Subcutaneous adipose tissue (tissue), 4 donors: ENCODE results near the gene LMOD3. TPM values are rescaled to one million over a fixed set of nuclear protein-coding genes. Genes with fewer than 3 reads are reported as not detected.

Source experiments
- total RNA-seq, 4 donors: library from RNA; depleted of rRNA; stranded (reverse); fragments of >200 nt; gene quantifications; one replicate each; pipeline ENCODE4 v1.1.0, GENCODE V29; 2016
- TF ChIP-seq, protein P1 (sequence below): fragments of 450-650 bp; IDR thresholded peaks from one replicate; pipeline ENCODE4 v1.5.1; 2016; ENCODE audit warnings: low read depth, mild to moderate bottlenecking, control low read depth, antibody characterized with exemption, moderate library complexity

Gene LMOD3
- total RNA-seq, 4 donors from 2014 or later = not detected

DNA sequence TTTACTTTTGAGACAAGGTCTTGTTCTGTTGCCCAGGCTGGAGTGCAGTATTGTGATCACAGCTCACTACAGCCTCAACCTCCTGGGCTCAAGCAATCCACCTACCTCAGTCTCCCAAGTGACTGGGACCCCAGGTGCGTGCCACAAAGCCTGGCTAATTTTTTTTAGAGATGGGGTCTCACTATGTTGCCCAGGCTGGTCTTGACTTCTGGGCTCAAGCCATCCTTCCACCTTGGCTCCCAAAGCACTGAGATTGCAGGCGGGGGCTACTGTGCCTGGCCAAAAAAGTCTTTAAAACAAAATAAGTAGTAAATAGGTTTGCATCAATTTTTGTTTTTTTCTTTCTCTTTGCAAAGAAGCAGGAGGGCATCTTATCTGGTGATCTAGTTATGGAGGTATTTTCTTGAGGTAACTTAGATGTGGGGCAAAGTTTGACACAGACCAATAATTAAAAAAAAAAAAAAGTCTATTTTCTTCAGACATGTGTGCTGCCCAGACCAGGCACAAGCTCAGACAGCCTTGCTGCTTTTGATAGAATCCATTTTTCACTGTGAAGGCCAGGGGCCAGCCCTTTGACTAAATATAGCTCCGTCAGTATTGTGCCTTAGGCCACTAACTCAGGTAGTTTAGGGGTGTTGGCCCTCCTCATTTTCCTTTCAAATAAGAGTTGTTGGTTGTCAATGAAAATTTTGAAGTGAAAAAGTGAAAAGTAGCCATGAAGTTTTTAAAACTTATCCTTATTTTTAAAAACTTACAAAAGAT lies 35.2 kb downstream of the LMOD3 start:
- TF ChIP-seq, protein P1, sequence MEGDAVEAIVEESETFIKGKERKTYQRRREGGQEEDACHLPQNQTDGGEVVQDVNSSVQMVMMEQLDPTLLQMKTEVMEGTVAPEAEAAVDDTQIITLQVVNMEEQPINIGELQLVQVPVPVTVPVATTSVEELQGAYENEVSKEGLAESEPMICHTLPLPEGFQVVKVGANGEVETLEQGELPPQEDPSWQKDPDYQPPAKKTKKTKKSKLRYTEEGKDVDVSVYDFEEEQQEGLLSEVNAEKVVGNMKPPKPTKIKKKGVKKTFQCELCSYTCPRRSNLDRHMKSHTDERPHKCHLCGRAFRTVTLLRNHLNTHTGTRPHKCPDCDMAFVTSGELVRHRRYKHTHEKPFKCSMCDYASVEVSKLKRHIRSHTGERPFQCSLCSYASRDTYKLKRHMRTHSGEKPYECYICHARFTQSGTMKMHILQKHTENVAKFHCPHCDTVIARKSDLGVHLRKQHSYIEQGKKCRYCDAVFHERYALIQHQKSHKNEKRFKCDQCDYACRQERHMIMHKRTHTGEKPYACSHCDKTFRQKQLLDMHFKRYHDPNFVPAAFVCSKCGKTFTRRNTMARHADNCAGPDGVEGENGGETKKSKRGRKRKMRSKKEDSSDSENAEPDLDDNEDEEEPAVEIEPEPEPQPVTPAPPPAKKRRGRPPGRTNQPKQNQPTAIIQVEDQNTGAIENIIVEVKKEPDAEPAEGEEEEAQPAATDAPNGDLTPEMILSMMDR = no peak

DNA sequence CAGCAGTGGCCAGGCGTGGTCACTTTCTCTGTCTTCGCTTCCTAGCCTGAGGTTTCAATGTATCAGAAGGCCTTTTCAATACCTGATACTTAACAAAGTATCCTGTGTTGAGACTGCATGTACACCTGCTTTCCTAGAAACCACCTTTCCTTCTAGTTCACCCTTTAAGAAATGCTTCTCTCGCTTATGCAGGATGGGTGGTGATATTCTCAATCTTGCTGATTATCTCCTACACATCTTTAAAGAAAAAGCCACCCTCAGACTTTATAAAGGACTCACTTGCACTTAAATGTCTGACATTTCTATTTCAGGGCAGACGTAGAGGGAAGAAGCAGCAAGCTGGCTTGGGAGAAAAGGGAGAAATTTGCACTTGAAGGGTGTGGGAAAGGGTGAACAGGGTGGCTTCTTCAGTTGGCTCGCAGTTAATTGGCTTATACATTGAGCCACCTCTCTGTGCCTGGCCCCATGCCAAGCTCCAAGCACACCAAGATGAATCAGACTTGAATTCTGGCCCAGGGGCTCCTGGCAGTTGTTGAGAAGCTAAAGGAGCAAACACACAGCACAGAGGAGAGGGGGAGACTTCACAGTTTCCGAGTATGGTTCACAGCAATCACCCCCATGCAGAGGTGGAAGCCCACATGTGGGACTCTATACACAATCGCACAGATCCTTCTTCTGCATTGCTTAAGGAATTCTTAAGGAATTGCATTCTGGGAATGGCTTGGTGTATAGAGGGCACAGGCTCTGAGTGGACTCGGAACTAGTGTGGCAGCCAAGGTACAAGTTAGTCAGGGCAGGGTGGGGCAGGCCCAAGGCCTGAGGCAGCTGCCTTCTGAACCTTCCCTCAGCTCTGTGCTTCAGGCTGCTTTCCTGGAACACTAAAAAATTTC lies 36.3 kb downstream of the LMOD3 start:
- TF ChIP-seq, protein P1 = no peak

DNA sequence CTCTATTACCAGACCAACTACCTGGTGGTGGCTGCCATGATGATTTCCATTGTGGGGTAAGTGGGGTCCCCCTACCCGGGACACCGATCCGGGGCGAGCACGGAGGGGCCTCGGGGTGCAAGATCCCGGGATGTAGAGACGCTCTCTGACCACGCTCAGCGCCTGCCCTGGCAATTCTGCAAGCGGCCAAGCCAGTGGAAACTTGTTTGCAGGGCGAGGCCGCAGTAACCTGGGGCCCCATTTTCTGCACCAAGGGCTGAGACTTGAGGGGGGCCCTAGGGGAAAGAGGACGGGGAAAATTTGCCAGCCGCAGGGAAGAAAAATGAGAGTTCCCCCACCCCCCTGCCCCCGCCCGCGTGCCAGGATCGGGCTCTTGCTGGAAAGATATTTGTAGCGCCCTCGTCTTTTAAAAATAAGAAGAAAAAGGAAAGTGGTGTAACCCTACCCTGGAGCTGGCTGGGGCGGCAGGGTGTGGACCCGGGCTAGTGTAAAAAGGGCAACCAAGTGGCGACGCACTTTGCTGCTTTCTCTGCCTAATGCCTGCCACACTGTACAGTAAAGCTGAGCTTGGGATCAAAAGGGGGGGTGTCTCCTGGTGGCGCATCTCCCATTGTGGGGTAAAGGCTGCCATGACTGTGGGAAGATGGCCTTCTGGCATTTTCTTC lies 37.1 kb downstream of the LMOD3 start:
- TF ChIP-seq, protein P1 = no peak

DNA sequence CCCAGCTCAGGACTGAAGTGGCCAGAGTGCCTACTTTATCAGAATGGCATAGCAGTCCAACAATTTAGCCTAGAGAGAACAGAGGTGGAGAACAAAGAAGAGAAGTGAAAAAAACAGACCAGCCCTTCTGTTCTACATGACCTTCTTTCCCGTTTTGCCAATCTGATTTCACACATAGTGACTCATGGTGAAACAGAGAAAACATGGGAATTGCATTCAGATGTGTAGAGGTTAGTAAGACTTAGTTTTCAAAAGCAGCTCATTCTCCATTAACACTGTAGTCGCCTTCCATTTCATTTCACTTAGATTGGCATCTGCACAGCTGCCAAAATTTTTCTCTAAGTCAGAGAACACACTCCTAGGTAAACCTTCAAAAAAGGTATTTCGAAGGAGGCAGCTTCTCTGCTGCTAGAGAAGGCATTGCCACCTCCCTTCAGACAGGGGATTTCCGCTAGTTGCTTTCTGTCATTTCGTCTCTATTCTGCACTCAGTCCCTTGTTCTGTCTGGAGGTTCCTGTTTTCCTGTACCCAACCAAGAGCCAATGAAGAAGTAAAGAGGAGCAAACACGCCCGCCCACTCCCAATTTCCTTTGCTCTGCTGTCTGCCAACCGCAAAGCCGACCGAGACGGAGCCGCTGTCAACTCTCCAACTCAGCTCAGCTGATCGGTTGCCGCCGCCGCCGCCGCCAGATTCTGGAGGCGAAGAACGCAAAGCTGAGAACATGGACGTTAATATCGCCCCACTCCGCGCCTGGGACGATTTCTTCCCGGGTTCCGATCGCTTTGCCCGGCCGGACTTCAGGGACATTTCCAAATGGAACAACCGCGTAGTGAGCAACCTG lies 37.8 kb downstream of the LMOD3 start, which contains the start of gene ARL6IP5:
Gene ARL6IP5, plus strand, starts transcription at position 612 of the 842 bp plus-strand sequence. Its CDS starts 111 bp downstream, at position 723.
- TF ChIP-seq, protein P1 = no peak

DNA sequence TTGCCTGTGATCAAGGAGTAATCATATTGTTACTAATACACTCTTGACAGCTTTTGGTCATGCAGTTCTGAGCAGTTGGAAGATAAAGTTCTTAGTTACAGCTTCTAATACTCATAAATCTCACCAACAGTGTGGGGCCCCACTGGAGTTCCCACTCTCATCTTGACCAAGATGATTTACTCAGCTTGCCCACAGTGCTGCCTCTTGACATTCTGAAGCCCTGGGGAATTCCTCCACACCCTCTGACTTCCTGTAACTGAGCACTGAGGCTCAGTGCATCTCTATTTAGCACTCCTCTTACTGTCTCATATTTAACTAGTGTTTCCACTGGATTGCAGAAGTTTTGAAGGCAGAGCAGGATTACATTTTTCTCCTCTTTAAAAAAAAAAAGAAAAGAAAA lies 39.6 kb downstream of the LMOD3 start:
- TF ChIP-seq, protein P1 = no peak

DNA sequence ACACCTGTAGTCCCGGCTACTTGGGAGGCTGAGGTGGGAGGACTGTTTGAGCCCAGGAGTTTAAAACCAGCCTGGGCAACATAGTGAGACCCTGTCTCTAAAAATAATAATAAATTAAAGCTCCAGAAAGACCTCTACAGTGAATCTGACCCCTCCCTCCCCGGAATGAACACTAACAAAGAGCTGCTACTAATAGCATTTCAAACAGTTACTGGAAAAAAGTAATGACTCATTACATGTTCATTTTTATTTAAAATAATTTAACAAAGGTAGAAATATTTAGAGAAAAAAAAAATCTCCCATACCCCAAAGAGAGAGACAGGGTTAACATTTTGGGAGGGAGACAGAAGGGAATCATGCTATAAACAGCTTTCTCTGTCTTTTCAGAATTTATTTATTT lies 40.0 kb downstream of the LMOD3 start:
- TF ChIP-seq, protein P1 = no peak
